Activated CD8-positive, alpha-beta T cell treated with anti-CD3 and anti-CD28 coated beads for 36 hours (primary cell): ENCODE measurements around the gene ARHGAP10. TPM values are rescaled to one million over a fixed set of nuclear protein-coding genes. Genes with fewer than 3 reads are reported as not detected.

Experiments
- ATAC-seq: fragments of 200-7000 bp; cut with Tn5 transposase; one replicate; pipeline ENCODE4 v1.10.0; 2021; ENCODE audit warnings: mild to moderate bottlenecking, moderate library complexity
- CTCF ChIA-PET: fragments of 350-600 bp; sonication (Branson Sonifier 250); formaldehyde crosslinking; loops from one replicate; lab custom pipeline; 2021; ENCODE audit warnings: antibody characterized with exemption; lab: Charles Lee
- POLR2A ChIA-PET: fragments of 350-600 bp; sonication (Branson Sonifier 250); formaldehyde crosslinking; loops from one replicate; lab custom pipeline; 2021; ENCODE audit warnings: antibody characterized with exemption; lab: Charles Lee
- DNase-seq: peaks from one replicate; pipeline ENCODE4 v3.0.0-alpha.2; 2020
- H3K27ac Mint-ChIP-seq: one replicate; pipeline ENCODE4 v1.8.0; 2021; ENCODE audit warnings: mild to moderate bottlenecking, mixed read lengths
- H3K27me3 Mint-ChIP-seq: one replicate; pipeline ENCODE4 v1.8.0; 2021; ENCODE audit warnings: mixed read lengths
- H3K36me3 Mint-ChIP-seq: one replicate; pipeline ENCODE4 v1.8.0; 2021; ENCODE audit warnings: low read depth, mixed read lengths
- H3K4me1 Mint-ChIP-seq: one replicate; pipeline ENCODE4 v1.8.0; 2021; ENCODE audit warnings: low read depth, mixed read lengths
- H3K4me3 Mint-ChIP-seq: one replicate; pipeline ENCODE4 v1.8.0; 2021; ENCODE audit warnings: mild to moderate bottlenecking, moderate library complexity, mixed read lengths
- H3K9me3 Mint-ChIP-seq: one replicate; pipeline ENCODE4 v1.8.0; 2021; ENCODE audit warnings: mixed read lengths
- CTCF ChIP-seq: fragments of 200-600 bp; IDR thresholded peaks from one replicate; pipeline ENCODE4 v1.8.0; 2022; ENCODE audit warnings: antibody characterized with exemption, mild to moderate bottlenecking
- intact Hi-C: fragments of 100-400 bp; cut with micrococcal nuclease; formaldehyde crosslinking; loops from one replicate; pipeline ENCODE4 v1.10.0; 2022
- total RNA-seq, 2 experiments: library from RNA; stranded (reverse); gene quantifications; one replicate each; pipeline ENCODE4 v1.2.3, GENCODE V29; 2021

The ARHGAP10 gene
- total RNA-seq, 2 experiments from 2014 or later = 4.0 to 5.1 TPM

- Mint-ChIP-seq H3K9me3 (peaks cover 9% of the 10 kb centered on the region), H3K36me3 (peaks cover 28% of the 10 kb centered on the region), H3K4me1 (peaks cover 7% of the 10 kb centered on the region), H3K27me3 (no peaks in the 10 kb centered on the region), H3K27ac (no peak overlapping the region), H3K4me3 (no peak overlapping the region)
- DNase-seq (no peak), ATAC-seq (no peak)
- intact Hi-C loops = no loop called here
- TF ChIP-seq CTCF = no peak
- ChIA-PET CTCF (no interaction called here), POLR2A (no interaction called here)
Measured at GRCh38 chr4:148069895-148070178, 337.9 kb downstream of the ARHGAP10 start.

GRCh38 chr4:148071009-148071408 is 339.1 kb downstream of the ARHGAP10 start:
- H3K27ac Mint-ChIP-seq = no peak overlapping the region
- H3K9me3 Mint-ChIP-seq = peaks cover 20% of the 10 kb centered on the region
- CTCF ChIA-PET = no interaction called here
- peaks cover 7% of the 10 kb centered on the region for H3K4me1 Mint-ChIP-seq
- no peak for ATAC-seq
- no peak for TF ChIP-seq CTCF
- H3K36me3 Mint-ChIP-seq = peaks cover 38% of the 10 kb centered on the region
- intact Hi-C loops = no loop called here
- DNase-seq = no peak
- POLR2A ChIA-PET = interaction anchor here (1.1 kb wide), 1 partner anchor 13 kb away, joined by 3 read pairs; no protein-coding TSS in a partner anchor
- no peaks in the 10 kb centered on the region for H3K27me3 Mint-ChIP-seq
- no peak overlapping the region for H3K4me3 Mint-ChIP-seq

GRCh38 chr4:148072789-148073188 is 340.9 kb downstream of the ARHGAP10 start:
- DNase-seq (no peak), ATAC-seq (no peak)
- H3K36me3 Mint-ChIP-seq = peaks cover 56% of the 10 kb centered on the region
- TF ChIP-seq CTCF = no peak
- ChIA-PET POLR2A (no interaction called here), CTCF (no interaction called here)
- peaks cover 28% of the 10 kb centered on the region for H3K9me3 Mint-ChIP-seq
- no peak overlapping the region for H3K27ac Mint-ChIP-seq
- H3K4me1 Mint-ChIP-seq = peaks cover 3% of the 10 kb centered on the region
- H3K27me3 Mint-ChIP-seq = no peaks in the 10 kb centered on the region
- H3K4me3 Mint-ChIP-seq = no peak overlapping the region
- intact Hi-C loops = no loop called here

GRCh38 chr4:148073349-148073748 is 341.5 kb downstream of the ARHGAP10 start:
- ATAC-seq (no peak), DNase-seq (no peak)
- Mint-ChIP-seq H3K9me3 (peaks cover 30% of the 10 kb centered on the region), H3K36me3 (peaks cover 61% of the 10 kb centered on the region), H3K27ac (no peak overlapping the region), H3K27me3 (no peaks in the 10 kb centered on the region), H3K4me1 (peaks cover 3% of the 10 kb centered on the region), H3K4me3 (no peak overlapping the region)
- intact Hi-C loops = no loop called here
- CTCF ChIA-PET = no interaction called here
- POLR2A ChIA-PET = no interaction called here
- TF ChIP-seq CTCF = no peak

GRCh38 chr4:148074462-148074861 is 342.6 kb downstream of the ARHGAP10 start:
- ChIA-PET POLR2A (no interaction called here), CTCF (no interaction called here)
- Mint-ChIP-seq H3K27me3 (no peaks in the 10 kb centered on the region), H3K27ac (no peak overlapping the region), H3K4me1 (no peaks in the 10 kb centered on the region), H3K9me3 (peaks cover 30% of the 10 kb centered on the region), H3K36me3 (peaks cover 61% of the 10 kb centered on the region), H3K4me3 (no peak overlapping the region)
- ATAC-seq (no peak), DNase-seq (no peak)
- intact Hi-C loops = no loop called here
- TF ChIP-seq CTCF = no peak
